Measurements from ENCODE around the gene GSTA4. TPM values are rescaled to one million over a fixed set of nuclear protein-coding genes. Genes with fewer than 3 reads are reported as not detected.
"Not testable (repeated sequence)": the region's sequence is repeated elsewhere in the genome, so short reads cannot be mapped to it uniquely, and the experiment has no call there.

Gene GSTA4
- total and polyA plus RNA-seq, 2 of the 13 experiments (the other 11 are each of a cell fraction or from before 2014, with no cell fraction given): 34.1 to 53.6 TPM

- peak; percentile 18; the same call in 1 of the 2 replicates for TF ChIP-seq PAXIP1 (CRISPR knock-in tag; conservative IDR thresholded peaks at IDR 0.05)
- TF ChIP-seq ESRRA (CRISPR knock-in tag; IDR thresholded peaks at IDR 0.05; ENCODE audit: low read depth): 0 out of 2 replicates have a peak, but pooled peaks have one; percentile 51
- TF ChIP-seq SNAPC5 (CRISPR knock-in tag; IDR thresholded peaks at IDR 0.05; ENCODE audit: borderline replicate concordance): peak; percentile 100
- TF ChIP-seq ZBED4 (CRISPR knock-in tag; IDR thresholded peaks at IDR 0.05; ENCODE audit: borderline replicate concordance): 0 out of 2 replicates have a peak, but pooled peaks have one; percentile 39
- peak; percentile 54; the same call in 1 of the 2 replicates for TF ChIP-seq GATA4 (IDR thresholded peaks at IDR 0.05; ENCODE audit: borderline replicate concordance, low read depth)
- not testable (repeated sequence) for TF ChIP-seq ZHX2 (IDR thresholded peaks at IDR 0.05; ENCODE audit: low read depth)
- peak; percentile 87; the same call in 1 of the 2 replicates for TF ChIP-seq ZHX2 (CRISPR knock-in tag; IDR thresholded peaks at IDR 0.05; ENCODE audit: borderline replicate concordance)
- peak; percentile 90; the same call in 1 of the 2 replicates for TF ChIP-seq ZBTB26 (CRISPR knock-in tag; IDR thresholded peaks at IDR 0.05; ENCODE audit: borderline replicate concordance)
These were observed at the start of gene GSTA4 (continued) for GRCh38 chr6:52995089-52995912.
